ENCODE results near the gene MYZAP.

The MYZAP gene

GRCh38 chr15:57655809-57656208 is 64.1 kb downstream of the MYZAP start:
- in situ Hi-C loops (cut with MboI; ENCODE audit: low sequenced_read_pairs) = no loop called here

DNA sequence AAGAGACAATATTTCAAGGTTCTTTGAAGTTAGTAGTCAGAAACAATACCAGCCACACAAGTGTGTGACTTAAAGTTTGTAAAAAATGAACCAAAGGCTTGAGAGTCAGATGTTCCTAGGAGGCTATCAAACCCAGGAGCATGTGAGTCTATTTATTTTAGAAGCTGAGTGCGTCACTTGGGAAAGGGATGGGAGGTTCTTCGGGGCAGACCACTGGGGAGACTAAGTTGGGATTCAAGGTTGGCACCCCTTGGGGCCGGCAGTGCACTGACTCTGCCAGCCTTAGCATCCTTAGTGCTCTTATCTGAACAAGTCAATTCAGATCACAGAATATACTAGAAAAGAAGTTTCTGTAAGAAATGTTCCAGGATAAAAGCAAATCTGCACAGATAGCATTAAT is 64.7 kb downstream of the MYZAP start:
- in situ Hi-C loops (cut with MboI; ENCODE audit: low sequenced_read_pairs) = no loop called here

DNA sequence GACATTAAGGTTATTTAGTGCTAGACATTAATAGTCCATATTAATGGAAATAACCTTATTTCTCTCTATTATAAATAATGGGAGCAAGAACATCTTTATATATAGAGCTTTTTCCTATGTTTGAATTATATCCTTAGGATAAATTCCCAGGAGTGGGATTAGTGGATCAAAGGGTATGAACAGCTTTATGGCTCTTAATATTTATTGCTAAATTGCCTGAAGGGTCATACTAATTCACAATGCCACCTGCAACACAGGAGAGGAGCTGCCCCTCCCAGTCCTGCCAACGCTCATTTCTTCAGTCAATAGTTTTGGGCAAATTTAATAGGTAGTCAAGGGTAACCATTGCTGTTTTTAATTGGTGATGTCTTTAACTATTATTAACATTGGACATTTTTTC is 65.9 kb downstream of the MYZAP start:
- in situ Hi-C loops (cut with MboI; ENCODE audit: low sequenced_read_pairs) = no loop called here

GRCh38 chr15:57662091-57662744 is 70.5 kb downstream of the MYZAP start:
- in situ Hi-C loops (cut with MboI; ENCODE audit: low sequenced_read_pairs) = no loop called here

DNA sequence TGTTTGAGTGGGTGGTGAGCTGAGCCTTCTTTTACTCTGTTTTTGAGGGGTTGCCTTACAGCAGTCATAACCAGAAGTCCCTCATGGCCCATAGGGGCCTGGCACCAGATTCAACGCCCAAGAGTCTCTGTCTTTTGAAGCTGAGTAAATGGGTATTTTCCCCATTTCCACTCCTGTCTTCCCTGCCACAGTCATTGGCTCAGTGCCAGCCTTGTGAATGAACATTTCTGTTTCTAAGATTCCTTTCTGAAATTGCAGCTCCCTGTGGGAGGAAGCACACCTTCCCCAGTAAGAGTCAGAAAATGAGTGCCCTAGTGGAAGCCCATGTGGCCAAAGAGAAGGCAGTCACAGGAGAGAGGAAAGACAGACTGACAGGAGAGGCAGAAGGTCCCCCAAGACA is 71.1 kb downstream of the MYZAP start:
- in situ Hi-C loops (cut with MboI; ENCODE audit: low sequenced_read_pairs) = no loop called here

GRCh38 chr15:57663262-57663661 is 71.6 kb downstream of the MYZAP start:
- in situ Hi-C loops (cut with MboI; ENCODE audit: low sequenced_read_pairs) = no loop called here

DNA sequence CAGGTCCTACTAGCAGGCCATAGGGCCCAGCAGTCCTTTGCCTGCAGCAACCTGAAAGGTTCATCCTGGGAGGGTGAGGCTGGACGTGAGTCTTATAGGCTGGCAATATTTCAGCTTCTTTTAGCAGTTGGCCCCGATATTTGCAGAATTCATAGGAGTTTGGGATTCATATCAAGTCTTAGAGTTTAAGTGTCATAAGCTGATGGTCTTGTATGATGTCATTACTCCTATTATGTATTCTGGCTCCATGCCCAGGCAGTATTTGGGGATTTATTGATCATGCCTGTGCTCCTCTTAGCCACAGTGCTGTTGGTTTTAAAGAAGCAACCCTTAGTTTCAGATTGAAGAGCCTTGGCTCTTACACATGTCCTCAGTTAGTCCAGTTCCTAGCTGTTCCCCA is 73.5 kb downstream of the MYZAP start:
- in situ Hi-C loops (cut with MboI; ENCODE audit: low sequenced_read_pairs) = no loop called here

GRCh38 chr15:57665939-57666338 is 74.2 kb downstream of the MYZAP start:
- in situ Hi-C loops (cut with MboI; ENCODE audit: low sequenced_read_pairs) = no loop called here

GRCh38 chr15:57667171-57667849 is 75.6 kb downstream of the MYZAP start:
- in situ Hi-C loops (cut with MboI; ENCODE audit: low sequenced_read_pairs) = no loop called here

- in situ Hi-C loops (cut with MboI; ENCODE audit: low sequenced_read_pairs) = no loop called here
Measured at GRCh38 chr15:57668016-57668415, 76.3 kb downstream of the MYZAP start.

- in situ Hi-C loops (cut with MboI; ENCODE audit: low sequenced_read_pairs) = no loop called here
Measured at GRCh38 chr15:57671636-57672035, 79.9 kb downstream of the MYZAP start.

- in situ Hi-C loops (cut with MboI; ENCODE audit: low sequenced_read_pairs) = no loop called here
Measured at GRCh38 chr15:57675481-57676181, 83.9 kb downstream of the MYZAP start.

DNA sequence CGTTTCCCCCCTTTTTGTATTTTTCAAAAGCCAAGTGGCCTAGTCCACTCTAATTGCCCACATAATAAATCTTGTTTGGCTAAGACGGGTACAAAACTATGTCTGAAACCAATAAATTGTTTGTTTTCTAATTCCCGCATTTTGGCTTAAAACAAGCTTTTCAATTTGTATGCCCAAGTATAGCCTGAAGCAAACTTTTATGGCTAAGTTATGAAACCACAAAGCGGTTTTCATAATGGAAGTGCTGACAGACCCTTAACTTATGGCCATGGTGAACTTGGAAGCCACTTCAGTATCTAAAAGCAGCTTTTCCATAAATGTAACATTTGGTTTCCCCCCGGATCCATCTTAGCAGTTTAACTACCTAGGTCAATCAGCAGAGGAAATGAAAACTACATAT is 84.9 kb downstream of the MYZAP start:
- in situ Hi-C loops (cut with MboI; ENCODE audit: low sequenced_read_pairs) = no loop called here

DNA sequence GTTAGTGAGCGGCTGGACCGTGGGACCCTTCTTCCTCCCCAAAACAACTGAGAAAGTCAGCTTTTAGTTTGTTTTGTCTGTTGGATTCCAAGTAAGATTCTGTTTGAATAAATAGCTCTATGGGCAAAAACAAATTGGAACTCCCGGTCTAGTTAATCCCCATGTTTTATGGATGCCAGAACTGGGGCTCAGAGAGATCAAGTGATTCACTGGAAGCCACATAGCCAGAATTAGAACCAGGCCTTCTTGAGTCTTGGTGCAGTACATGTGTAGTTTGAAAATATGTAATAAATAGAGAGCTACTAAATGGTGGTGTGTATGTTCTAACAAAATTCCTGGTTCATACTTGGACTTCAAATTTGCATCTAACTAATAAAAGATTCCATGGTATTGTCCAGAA is 85.5 kb downstream of the MYZAP start:
- in situ Hi-C loops (cut with MboI; ENCODE audit: low sequenced_read_pairs) = no loop called here

- in situ Hi-C loops (cut with MboI; ENCODE audit: low sequenced_read_pairs) = no loop called here
Measured at GRCh38 chr15:57680021-57680420, 88.3 kb downstream of the MYZAP start.

GRCh38 chr15:57681011-57681410 is 89.3 kb downstream of the MYZAP start:
- in situ Hi-C loops (cut with MboI; ENCODE audit: low sequenced_read_pairs) = no loop called here

- in situ Hi-C loops (cut with MboI; ENCODE audit: low sequenced_read_pairs) = no loop called here
Measured at GRCh38 chr15:57683481-57683880, 91.8 kb downstream of the MYZAP start.

DNA sequence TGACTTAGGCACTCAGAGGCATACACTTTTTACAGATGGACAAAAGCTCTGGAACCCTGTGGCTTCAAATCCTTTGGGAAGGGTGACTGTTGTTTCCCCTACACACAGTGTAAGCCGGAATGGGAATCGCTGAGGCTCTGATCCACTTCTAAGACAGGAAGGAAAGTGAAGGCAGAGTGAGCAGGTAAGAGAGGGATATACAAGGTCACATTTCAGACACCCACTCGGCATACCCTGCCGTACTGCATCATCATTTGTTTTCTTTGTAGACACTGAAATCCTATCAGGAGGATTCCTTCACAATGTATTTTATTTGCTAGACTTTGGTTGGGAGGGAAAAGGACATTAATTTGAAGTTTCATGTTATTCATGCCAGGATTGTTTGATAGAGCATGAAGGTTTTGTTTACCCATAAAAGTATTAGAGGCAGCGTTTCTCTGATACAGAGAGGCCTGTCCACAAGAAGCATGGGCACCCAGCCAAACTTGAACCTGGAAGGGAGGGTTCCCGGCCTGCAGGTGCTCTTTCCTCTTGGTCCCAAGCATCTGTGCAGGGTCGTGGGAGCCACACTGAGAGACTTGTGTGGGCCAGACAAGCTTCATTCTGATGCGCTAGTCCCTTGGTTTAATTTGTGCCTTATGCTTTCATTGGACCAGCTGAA is 92.9 kb downstream of the MYZAP start:
- in situ Hi-C loops (cut with MboI; ENCODE audit: low sequenced_read_pairs) = no loop called here

GRCh38 chr15:57685306-57686095 is 93.8 kb downstream of the MYZAP start:
- in situ Hi-C loops (cut with MboI; ENCODE audit: low sequenced_read_pairs) = no loop called here

DNA sequence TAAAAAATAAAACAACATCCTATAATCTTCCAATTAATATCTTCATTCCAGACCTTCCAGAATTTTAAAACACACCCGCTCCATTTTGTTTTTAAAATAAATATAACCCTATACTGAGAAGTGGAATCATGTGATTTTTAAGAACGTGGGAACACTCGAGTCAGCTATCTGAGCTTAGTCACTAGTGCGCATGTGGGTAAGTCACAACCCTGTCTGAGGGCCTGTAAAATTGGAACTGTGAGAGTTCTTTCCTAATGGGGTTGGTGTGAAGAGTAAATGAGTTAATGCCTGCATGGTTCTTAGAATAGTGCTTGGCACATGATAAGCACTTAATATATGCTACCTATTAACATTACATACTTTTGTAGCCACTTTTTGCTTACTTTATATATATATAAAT is 95.0 kb downstream of the MYZAP start:
- in situ Hi-C loops (cut with MboI; ENCODE audit: low sequenced_read_pairs) = no loop called here

Measured in hTERT RPE-1 (cell line).